Gastrocnemius medialis (tissue), 4 donors: ENCODE results near the gene NARF. TPM values are rescaled to one million over a fixed set of nuclear protein-coding genes. Genes with fewer than 3 reads are reported as not detected.

Experiments used
- ATAC-seq, 2 donors: fragments of 150-250 bp; one replicate each; pipeline ENCODE4 v1.9.1; 2016
- DNase-seq, 2 donors: peaks; one replicate each; pipeline ENCODE4 v3.0.0-alpha.2; 2019
- H3K27ac ChIP-seq, 4 donors: fragments of 200-600 bp; sonication (generic); 1 replicate in 1 of 4; 2 replicates in 3 of 4; pipeline ENCODE4 v1.5.1; 2016 to 2018; ENCODE audit warnings: mild to moderate bottlenecking in 2 of 4, moderate library complexity in 1 of 4
- H3K27me3 ChIP-seq, 3 donors: fragments of 200-600 bp; sonication (generic) in 2 of 3; 1 replicate in 1 of 3; 2 replicates in 2 of 3; pipeline versions ENCODE4 v1.5.1 to v1.6.0; 2016 to 2019; ENCODE audit warnings: mild to moderate bottlenecking in 1 of 3, moderate library complexity in 1 of 3
- H3K36me3 ChIP-seq, 2 donors: fragments of 200-600 bp; sonication (generic) in 1 of 2; one replicate each; pipeline ENCODE4 v1.5.1; 2017 to 2018
- H3K4me1 ChIP-seq, 2 donors: fragments of 200-600 bp; sonication (generic) in 1 of 2; one replicate each; pipeline ENCODE4 v1.5.1; 2016 to 2017; ENCODE audit warnings: mild to moderate bottlenecking in 2 of 2
- H3K4me3 ChIP-seq, 4 donors: fragments of 200-600 bp; sonication (generic) in 3 of 4; 1 replicate in 1 of 4; 2 replicates in 3 of 4; pipeline ENCODE4 v1.5.1; 2016 to 2019; ENCODE audit warnings: mild to moderate bottlenecking in 2 of 4
- H3K9me3 ChIP-seq, 3 donors: fragments of 200-600 bp; sonication (generic) in 2 of 3; 1 replicate in 1 of 3; 2 replicates in 2 of 3; pipeline ENCODE4 v1.5.1; 2016 to 2019
- POLR2A ChIP-seq, 2 donors: fragments of 450-650 bp; IDR thresholded peaks; one replicate each; pipeline ENCODE4 v1.6.1; 2017; ENCODE audit warnings: antibody characterized with exemption in 2 of 2, mild to moderate bottlenecking in 2 of 2, moderate library complexity in 2 of 2
- in situ Hi-C, 4 donors: fragments of 200-750 bp; cut with MboI; loops; one replicate each; pipeline versions ENCODE4 v1.15.0 to v1.8.0; 2017; ENCODE audit warnings: low sequenced_read_pairs in 4 of 4
- intact Hi-C: fragments of 100-400 bp; cut with DNase I; formaldehyde crosslinking; loops from one replicate; pipeline ENCODE4 v1.15.1; 2023; ENCODE audit warnings: low total_unique reads
- total RNA-seq, 4 donors: library from RNA; depleted of rRNA; stranded (reverse); fragments of >200 nt; gene quantifications; one replicate each; pipeline versions ENCODE4 v1.1.0 to v1.2.3, GENCODE V29; 2016
- TF ChIP-seq, protein P1 (sequence below), 5 experiments: fragments of 450-650 bp in 3 of 5; fragments of 200-600 bp in 2 of 5; sonication (generic) in 2 of 5; IDR thresholded peaks in 4 of 5; conservative IDR thresholded peaks in 1 of 5; 1 replicate in 4 of 5; 2 replicates in 1 of 5; pipeline ENCODE4 v1.5.1; 2016 to 2019; ENCODE audit warnings: antibody characterized with exemption in 5 of 5, mild to moderate bottlenecking in 3 of 5, moderate library complexity in 3 of 5

The NARF gene
- total RNA-seq, 4 donors from 2014 or later = 29.6 to 63.4 (median 49.0) TPM

DNA sequence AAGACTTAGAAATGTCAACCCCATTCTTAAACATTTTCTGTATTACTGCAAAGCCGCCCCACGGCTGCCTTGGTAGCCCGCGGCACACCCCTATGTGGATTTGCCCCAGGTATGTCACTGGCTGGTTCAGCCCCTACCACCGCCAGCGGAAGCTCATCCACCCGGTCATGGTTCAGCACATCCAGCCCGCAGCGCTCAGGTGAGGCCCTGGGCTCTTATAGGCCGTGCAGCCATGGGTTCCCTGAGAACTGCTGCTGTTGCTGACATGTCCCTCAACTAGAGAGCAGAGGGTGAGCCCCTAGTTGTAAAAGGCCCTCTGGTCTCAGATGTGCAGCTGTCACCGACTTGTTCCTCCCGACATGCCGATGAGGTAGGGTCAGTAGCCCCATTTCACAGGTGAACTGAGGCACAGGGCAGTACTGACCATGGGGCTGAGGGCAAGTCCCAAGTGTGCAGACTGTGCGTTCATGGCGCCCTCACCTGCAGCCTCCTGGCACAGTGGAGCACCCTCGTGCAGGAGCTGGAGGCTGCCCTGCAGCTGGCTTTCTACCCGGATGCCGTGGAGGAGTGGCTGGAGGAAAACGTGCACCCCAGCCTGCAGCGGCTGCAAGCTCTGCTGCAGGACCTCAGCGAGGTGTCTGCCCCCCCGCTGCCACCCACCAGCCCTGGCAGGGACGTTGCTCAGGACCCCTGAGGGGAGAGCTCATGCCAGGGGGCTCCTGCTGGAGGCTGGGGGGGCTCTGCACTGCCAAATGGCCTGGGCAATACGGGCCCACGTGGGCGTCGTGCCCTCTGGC lies 16.7 kb upstream of the NARF start:
- Histone ChIP-seq H3K27me3 (no peaks in the 10 kb centered on the region), H3K27ac (no peak overlapping the region), H3K36me3 (peaks cover 0 to 8% of the 10 kb centered on the region in 2 donors), H3K9me3 (no peaks in the 10 kb centered on the region), H3K4me1 (peaks cover 0 to 10% of the 10 kb centered on the region in 2 donors), H3K4me3 (no peak overlapping the region)
- TF ChIP-seq, protein P1, sequence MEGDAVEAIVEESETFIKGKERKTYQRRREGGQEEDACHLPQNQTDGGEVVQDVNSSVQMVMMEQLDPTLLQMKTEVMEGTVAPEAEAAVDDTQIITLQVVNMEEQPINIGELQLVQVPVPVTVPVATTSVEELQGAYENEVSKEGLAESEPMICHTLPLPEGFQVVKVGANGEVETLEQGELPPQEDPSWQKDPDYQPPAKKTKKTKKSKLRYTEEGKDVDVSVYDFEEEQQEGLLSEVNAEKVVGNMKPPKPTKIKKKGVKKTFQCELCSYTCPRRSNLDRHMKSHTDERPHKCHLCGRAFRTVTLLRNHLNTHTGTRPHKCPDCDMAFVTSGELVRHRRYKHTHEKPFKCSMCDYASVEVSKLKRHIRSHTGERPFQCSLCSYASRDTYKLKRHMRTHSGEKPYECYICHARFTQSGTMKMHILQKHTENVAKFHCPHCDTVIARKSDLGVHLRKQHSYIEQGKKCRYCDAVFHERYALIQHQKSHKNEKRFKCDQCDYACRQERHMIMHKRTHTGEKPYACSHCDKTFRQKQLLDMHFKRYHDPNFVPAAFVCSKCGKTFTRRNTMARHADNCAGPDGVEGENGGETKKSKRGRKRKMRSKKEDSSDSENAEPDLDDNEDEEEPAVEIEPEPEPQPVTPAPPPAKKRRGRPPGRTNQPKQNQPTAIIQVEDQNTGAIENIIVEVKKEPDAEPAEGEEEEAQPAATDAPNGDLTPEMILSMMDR (IDR thresholded peaks at IDR 0.05 in 4 of 5, conservative IDR thresholded peaks at IDR 0.05 in 1 of 5) = no peak
- TF ChIP-seq POLR2A (IDR thresholded peaks at IDR 0.05) = no peak
- no peak for ATAC-seq
- no peak for DNase-seq
- in situ Hi-C loops (no loop called here), intact Hi-C loops (no loop called here)

DNA sequence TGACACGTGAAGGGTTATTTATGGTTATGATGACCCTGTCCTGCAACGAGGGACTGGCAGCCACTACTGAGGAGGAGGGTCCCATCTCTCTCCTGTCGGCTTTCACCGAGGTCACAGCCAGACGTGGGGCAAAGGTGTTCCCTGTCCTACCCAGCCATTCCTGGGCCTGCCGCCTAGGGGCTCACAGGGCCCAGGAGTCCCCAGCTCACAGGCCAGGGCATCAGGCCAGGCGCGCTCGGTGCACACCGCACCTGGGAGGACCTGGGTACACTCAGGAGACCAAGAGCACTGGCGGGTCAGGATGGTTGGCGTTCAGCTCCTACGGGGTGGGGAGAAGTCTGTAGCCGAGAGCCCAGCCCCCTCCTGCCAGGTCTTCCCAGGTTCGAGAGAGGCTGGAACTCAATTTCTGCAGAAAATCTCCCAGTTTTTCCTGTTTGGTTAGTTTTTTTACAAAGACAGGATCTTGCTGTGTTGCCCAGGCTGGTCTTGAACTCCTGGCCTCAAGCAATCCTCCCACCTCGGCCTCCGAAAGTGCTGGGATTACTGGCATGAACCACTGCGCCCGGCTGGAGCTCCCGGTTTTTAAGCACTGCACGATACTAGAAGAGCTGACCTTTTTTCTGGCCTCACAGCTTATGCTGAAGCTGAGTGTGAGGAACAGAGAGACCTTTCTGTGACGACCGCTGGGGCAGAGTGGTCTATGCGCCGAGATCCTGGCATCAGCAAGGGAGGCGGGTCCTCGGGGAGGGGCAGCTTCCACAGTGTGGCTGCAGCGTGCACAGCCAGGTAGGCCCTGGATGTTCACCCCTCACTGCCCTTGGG lies 15.7 kb upstream of the NARF start:
- Histone ChIP-seq H3K4me1 (peaks cover 0 to 10% of the 10 kb centered on the region in 2 donors), H3K4me3 (no peak overlapping the region), H3K9me3 (no peaks in the 10 kb centered on the region), H3K27me3 (no peaks in the 10 kb centered on the region), H3K27ac (no peak overlapping the region), H3K36me3 (peaks cover 0 to 3% of the 10 kb centered on the region in 2 donors)
- in situ Hi-C loops (no loop called here), intact Hi-C loops (no loop called here)
- no peak for TF ChIP-seq POLR2A (IDR thresholded peaks at IDR 0.05)
- TF ChIP-seq, protein P1 (IDR thresholded peaks at IDR 0.05 in 4 of 5, conservative IDR thresholded peaks at IDR 0.05 in 1 of 5) = no peak
- no peak for DNase-seq
- ATAC-seq = no peak

DNA sequence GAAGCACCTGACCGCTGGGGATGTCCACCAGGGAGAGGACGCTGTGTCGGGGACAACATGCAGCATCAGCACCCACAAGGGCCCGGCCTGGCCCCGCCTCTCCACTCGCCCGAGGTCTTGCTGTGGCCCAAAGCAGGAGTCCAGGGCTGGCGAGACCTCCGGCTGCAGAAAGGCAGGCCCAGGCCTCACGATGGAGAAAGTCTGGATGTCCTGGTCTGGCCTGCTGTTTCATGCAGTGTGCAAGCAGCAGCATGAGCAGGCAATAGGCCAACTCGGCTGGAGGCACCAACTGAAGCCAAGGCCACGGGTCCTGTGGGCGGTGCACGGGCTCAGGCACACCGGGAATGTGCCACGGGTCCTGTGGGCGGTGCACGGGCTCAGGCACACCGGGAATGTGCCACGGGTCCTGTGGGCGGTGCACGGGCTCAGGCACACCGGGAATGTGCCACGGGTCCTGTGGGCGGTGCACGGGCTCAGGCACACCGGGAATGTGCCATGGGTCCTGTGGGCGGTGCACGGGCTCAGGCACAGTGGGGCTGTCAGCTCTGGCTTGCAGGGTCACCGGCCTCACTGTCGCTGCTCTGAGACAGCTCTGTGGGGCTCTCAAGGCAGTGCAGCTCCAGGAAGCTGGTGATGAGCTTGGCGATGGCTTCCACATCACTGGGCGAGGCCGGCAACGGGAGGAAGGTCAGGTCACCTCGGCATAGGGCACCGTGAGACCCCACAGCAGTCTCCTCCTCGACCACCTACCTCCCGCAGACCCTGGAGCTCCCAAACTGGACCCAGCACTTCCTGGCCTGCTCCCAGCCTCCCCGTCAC lies 14.9 kb upstream of the NARF start:
- no peak for ATAC-seq
- H3K36me3 ChIP-seq = peaks cover 0 to 3% of the 10 kb centered on the region in 2 donors
- intact Hi-C loops (no loop called here), in situ Hi-C loops (no loop called here)
- H3K27ac ChIP-seq = no peak overlapping the region
- no peak for TF ChIP-seq POLR2A (IDR thresholded peaks at IDR 0.05)
- TF ChIP-seq, protein P1 (IDR thresholded peaks at IDR 0.05 in 4 of 5, conservative IDR thresholded peaks at IDR 0.05 in 1 of 5) = no peak
- DNase-seq = no peak
- no peak overlapping the region for H3K4me3 ChIP-seq
- H3K4me1 ChIP-seq = peaks cover 0 to 10% of the 10 kb centered on the region in 2 donors
- no peaks in the 10 kb centered on the region for H3K9me3 ChIP-seq
- no peaks in the 10 kb centered on the region for H3K27me3 ChIP-seq

DNA sequence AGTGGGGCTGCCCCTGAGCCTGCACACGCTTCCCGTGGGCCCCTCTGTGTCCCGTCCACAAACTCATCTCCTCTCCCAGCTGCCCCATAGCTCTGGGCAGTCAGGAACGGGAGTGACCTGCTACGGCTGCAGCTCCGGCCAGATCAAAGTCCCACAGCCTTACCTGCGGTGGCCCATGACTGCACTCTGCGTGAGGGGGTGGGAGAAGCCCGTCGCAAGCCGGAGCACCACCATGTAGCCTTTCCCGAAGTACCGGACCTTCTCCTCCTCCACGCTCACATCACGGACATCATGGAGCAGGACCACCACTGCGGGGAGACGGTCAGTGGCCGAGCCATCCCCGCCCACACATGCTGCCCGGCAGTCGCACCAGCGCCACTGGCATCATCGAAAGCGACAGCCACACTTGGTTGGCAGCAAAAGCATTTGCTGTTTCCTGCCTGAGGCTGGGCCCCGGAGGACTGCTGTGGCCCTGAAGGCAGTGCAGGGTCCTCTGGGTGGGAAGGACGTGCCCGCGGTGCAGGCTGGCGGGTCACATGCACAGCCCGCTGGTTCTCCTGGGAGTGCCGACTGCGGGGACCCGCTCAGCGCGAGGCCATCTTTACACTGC lies 14.2 kb upstream of the NARF start:
- Histone ChIP-seq H3K4me3 (no peak overlapping the region), H3K27ac (no peak overlapping the region), H3K9me3 (no peaks in the 10 kb centered on the region), H3K4me1 (peaks cover under 1 to 16% of the 10 kb centered on the region in 2 donors), H3K27me3 (no peaks in the 10 kb centered on the region), H3K36me3 (peaks cover 0 to 3% of the 10 kb centered on the region in 2 donors)
- DNase-seq (no peak), ATAC-seq (no peak)
- intact Hi-C loops = no loop called here
- in situ Hi-C loops = no loop called here
- TF ChIP-seq, protein P1 (IDR thresholded peaks at IDR 0.05 in 4 of 5, conservative IDR thresholded peaks at IDR 0.05 in 1 of 5) = no peak
- TF ChIP-seq POLR2A (IDR thresholded peaks at IDR 0.05) = no peak
